GM21390 (cell line): ENCODE measurements around the gene CYP2A13.
"Not testable (repeated sequence)": the region's sequence is repeated elsewhere in the genome, so short reads cannot be mapped to it uniquely, and the experiment has no call there.

ENCODE experiments used
- ATAC-seq: cut with Tn5 transposase; IDR thresholded peaks from one replicate; pipeline ENCODE4 v1.9.1; 2021; ENCODE audit not compliant: unreplicated experiment

The CYP2A13 gene

DNA sequence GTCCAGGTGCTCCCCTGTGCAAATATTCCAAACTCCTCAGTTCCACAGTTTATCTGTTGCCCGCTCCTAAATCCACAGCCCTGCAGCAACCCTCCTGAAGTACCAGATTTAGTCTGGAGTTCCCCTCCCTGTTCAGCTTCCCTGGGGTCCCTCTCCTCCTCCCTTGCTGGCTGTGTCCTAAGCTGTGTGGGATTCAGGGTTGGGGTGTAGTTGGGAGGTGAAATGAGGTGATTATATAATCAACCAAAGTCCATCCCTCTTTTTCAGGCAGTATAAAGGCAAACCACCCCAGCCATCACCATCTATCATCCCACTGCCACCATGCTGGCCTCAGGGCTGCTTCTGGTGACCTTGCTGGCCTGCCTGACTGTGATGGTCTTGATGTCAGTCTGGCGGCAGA, at the start of gene CYP2A13:
Gene CYP2A13, plus strand, starts transcription at position 301 of the 400 bp plus-strand sequence. Its CDS starts 21 bp downstream, at position 322.
- no peak for ATAC-seq

- no peak for ATAC-seq
These were observed 48.4 kb upstream of the CYP2A13 start for GRCh38 chr19:41039806-41040205.

GRCh38 chr19:41045095-41045494, 43.2 kb upstream of the CYP2A13 start:
- ATAC-seq, result not testable (repeated sequence)

DNA sequence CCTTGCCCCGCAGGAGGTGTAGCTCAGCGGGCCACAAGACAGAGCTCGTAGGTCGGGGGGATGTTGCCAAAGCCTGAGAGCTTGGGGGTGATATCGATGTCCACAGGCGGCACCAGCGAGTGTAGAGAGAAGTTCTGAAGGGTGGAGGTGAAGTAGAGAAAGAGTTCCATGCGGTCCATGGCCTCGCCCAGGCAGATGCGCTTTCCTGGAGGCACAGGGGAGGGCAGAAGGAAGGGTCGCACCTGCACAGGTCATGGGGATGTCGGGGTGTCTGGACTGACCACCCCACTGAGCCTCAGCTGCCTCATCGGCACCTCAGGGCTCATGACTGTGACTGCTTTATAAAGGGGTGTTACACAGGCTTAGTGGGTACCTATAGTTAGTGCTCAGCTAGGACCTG, 37.8 kb upstream of the CYP2A13 start:
- ATAC-seq, result no peak

GRCh38 chr19:41052162-41052561, 36.1 kb upstream of the CYP2A13 start:
- not testable (repeated sequence) for ATAC-seq

DNA sequence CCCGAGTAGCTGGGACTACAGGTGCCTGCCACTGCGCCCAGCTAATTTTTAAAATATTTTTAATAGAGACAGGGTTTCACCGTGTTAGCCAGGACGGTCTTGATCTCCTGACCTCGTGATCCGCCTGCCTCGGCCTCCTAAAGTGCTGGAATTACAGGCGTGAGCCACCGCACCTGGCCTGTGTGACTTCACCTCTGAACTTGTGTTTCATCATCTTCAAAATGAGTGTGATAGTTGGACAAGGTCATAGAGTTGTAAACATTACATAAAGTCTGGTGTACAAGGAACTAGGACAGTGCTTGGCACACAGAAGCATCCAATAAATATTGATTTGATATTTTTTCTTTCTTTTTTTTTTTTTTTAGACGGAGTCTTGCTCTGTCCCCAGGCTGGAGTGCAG, 34.9 kb upstream of the CYP2A13 start:
- ATAC-seq, result not testable (repeated sequence)

GRCh38 chr19:41064974-41065569, 23.2 kb upstream of the CYP2A13 start:
- ATAC-seq, result no peak

- no peak for ATAC-seq
These were observed 12.0 kb upstream of the CYP2A13 start for GRCh38 chr19:41076286-41076685.

DNA sequence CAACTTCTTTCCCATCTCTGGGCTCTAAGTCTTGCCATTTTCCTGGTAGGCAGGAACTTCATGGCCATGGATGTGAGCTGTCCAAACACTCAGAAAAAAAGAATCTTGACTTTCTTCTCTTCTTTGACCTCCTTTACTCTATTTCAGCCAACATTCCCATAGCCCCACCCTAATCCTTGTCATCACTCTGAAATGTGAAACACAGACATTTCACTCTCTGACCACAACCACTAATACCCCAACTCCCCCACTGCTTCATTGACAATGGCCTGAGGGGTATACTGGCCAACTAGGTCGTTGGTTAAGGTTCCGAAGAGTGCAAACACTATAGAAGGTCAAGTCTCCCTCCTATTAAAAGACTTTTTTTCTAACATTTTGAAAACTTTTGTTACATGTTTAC, 4.7 kb upstream of the CYP2A13 start:
- no peak for ATAC-seq

GRCh38 chr19:41085748-41086415, 2.4 kb upstream of the CYP2A13 start:
- no peak for ATAC-seq

DNA sequence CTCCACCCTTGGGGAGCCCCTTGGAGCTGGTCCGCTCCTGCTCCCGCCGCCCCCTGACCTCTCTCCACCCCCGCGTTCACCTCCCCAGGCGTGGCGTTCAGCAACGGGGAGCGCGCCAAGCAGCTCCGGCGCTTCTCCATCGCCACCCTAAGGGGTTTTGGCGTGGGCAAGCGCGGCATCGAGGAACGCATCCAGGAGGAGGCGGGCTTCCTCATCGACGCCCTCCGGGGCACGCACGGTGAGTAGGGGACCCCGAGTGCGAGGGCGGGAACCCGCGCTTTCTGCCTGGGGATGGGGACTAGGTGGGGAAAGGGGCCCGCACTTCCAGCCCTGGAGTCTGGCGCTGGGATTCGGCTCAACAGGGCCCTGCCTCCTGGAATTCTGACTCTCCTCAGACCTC, 1.7 kb downstream of the CYP2A13 start:
- ATAC-seq, result no peak

GRCh38 chr19:41095703-41096102, 7.5 kb downstream of the CYP2A13 start:
- ATAC-seq, result no peak

- no peak for ATAC-seq
These were observed 8.1 kb downstream of the CYP2A13 start for GRCh38 chr19:41096353-41096752.

GRCh38 chr19:41097302-41097701, 9.1 kb downstream of the CYP2A13 start:
- no peak for ATAC-seq

GRCh38 chr19:41098762-41099161, 10.5 kb downstream of the CYP2A13 start:
- ATAC-seq, result no peak

DNA sequence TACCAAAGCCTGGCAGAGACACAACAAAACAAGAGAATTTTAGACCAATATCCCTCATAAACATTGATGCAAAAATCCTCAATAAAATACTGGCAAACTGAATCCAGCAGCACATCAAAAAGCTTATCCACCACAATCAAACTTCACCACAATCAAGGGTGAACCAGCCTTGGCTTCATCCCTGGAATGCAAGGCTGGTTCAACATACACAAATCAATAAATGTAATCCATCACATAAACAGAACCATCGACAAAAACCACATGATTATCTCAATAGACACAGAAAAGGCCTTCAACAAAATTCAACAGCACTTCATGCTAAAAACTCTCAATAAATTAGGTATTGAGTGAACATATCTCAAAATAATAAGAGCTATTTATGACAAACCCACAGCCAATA, 14.0 kb downstream of the CYP2A13 start:
- not testable (repeated sequence) for ATAC-seq

DNA sequence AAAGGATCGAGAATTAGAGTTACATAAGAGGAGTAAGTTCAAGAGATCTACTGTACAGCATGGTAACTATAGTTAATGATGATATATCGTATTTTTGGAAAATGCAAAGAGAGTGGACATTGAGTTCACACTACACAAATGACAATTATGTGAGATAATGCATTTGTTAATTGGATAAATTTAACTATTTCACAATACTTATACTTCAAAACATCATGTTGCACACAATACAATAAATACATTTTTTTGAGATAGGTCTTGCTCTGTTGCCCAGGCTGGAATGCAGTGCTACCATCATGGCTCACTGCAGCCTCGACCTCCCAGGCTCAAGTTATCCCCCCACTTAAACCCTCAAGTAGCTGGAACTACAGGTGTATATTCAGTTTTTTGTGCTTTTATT, 17.9 kb downstream of the CYP2A13 start:
- no peak for ATAC-seq

DNA sequence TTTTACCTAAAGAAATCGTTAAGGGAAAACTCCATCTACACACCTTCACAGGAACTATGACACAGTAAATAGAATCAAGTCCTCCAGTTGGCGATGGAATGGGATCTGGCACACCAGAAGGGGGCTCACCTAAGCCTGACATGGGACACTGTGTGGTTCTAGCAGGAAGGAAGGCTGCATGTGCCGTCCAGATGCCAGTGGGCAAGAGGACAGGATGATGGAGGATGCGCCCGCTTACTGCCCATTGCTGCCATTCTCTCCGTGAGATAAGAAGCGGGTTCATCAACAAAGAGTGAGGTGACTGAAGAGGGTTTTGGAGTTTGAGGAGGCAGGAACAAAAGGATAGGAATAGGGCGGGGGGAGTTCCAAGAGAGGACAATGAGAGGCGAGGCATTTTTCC, 23.0 kb downstream of the CYP2A13 start:
- no peak for ATAC-seq

DNA sequence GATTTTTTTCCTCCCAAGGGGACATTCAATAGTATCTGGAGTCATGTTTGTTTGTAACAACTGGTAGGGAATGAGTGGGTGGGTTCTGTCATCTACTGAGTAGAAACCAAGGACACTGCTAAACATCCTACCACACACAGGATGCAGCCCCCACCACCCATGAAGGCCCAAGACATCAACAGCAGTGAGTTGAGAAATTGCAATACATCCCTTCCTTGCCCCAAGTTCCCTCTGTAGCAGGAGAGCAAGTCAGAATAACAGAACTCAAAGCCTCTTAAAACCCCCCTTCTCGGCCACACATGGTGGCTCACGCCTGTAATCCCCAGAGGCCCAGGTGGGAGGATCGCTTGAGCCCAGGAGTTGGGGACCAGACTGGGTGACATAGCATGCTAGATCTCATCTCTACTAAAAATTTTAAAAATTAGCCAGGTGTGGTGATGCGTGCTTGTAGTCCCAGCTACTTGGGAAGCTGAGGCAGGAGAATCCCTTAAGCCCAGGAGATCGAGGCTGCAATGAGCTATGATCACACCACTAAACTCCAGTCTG, 23.6 kb downstream of the CYP2A13 start:
- no peak for ATAC-seq

GRCh38 chr19:41112728-41113290, 24.6 kb downstream of the CYP2A13 start:
- ATAC-seq, result no peak

DNA sequence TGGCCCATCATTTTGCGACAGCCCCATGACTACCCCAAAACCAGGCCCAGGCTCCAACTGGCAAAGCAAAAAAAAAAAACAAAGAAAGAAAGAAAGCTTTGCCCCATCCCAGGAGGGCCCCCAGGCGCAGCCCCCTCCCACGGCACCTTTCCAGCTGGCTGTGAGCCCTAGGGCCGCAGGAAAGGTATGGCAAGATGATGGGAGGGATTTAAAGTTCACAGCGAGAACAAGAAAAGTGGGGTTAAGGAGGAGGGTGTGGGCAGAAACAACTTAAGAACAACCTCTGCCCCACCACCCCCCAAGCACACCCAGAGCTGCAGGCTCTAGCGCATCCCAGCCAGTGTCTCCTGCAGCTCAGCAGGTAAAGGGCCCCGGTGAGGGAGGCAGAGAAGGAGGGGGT, 25.9 kb downstream of the CYP2A13 start, which contains the start of gene CYP2F1:
Gene CYP2F1, plus strand, starts transcription at position 301 of the 400 bp plus-strand sequence. CDS start 1,757 bp downstream, outside the sequence.
- ATAC-seq, result no peak

DNA sequence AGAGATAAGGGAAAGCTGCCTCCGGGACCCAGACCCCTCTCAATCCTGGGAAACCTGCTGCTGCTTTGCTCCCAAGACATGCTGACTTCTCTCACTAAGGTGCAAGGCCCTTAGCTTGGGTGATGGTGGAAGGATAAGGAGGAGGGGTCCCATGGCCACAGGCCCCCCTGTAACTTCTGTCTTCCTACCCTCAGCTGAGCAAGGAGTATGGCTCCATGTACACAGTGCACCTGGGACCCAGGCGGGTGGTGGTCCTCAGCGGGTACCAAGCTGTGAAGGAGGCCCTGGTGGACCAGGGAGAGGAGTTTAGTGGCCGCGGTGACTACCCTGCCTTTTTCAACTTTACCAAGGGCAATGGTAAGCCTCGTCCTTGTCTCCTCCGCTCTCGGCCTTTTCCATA, 28.0 kb downstream of the CYP2A13 start:
- no peak for ATAC-seq
